ENCODE results near the gene NHEJ1. TPM values are rescaled to one million over a fixed set of nuclear protein-coding genes. Genes with fewer than 3 reads are reported as not detected.

The NHEJ1 gene
- total and polyA plus RNA-seq, 2 of the 13 experiments (the other 11 are each of a cell fraction or from before 2014, with no cell fraction given), result 30.0 to 30.7 TPM

DNA sequence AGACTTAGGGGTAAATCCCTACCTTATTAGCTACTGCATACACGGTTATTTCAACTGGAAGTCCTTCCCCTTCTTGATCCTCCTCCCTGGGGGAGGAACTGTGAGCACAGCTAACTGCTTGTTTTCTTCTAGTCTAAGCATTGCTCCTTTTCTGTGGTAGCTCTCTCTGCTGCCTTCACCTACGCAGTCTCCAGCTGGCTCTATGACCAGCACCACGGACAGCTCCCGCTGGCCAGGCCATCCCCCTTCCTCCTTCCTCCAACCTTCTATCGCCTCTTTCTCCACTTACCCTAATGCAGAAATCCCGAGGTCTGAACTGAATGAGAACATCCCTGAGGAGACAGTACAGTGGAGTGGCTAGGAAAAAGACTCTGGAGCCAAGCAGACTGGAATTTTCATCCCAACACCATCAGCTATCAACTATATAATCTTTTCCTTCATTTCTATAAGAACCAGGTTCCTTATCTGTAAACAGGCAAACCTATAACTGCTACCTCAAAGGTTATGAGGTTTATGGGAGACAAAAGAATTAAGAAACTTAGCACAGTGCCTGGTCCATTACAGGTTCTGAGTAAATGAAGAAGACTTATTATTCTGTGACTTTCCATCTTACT lies 114.6 kb downstream of the NHEJ1 start (continued):
- TF ChIP-seq ZNF441 (CRISPR knock-in tag; IDR thresholded peaks at IDR 0.05; ENCODE audit: borderline replicate concordance) (peak; percentile 71; the same call in 1 of the 2 replicates), ARHGAP35 (CRISPR knock-in tag; IDR thresholded peaks at IDR 0.05; ENCODE audit: borderline replicate concordance) (0 out of 2 replicates have a peak, but pooled peaks have one; percentile 43), MLXIP (CRISPR knock-in tag; IDR thresholded peaks at IDR 0.05; ENCODE audit: borderline replicate concordance) (peak; percentile 42; the same call in 1 of the 2 replicates), ZNF264 (CRISPR knock-in tag; IDR thresholded peaks at IDR 0.05) (0 out of 2 replicates have a peak, but pooled peaks have one; percentile 59), ZBTB10 (CRISPR knock-in tag; IDR thresholded peaks at IDR 0.05; ENCODE audit: borderline replicate concordance) (peak; percentile 27; the same call in 1 of the 2 replicates), ZNF547 (CRISPR knock-in tag; IDR thresholded peaks at IDR 0.05) (0 out of 2 replicates have a peak, but pooled peaks have one; percentile 50), GATAD2A (CRISPR knock-in tag; IDR thresholded peaks at IDR 0.05) (no peak), NFKBIZ (CRISPR knock-in tag; IDR thresholded peaks at IDR 0.05) (peak; percentile 76; the same call in 1 of the 2 replicates), MXD3 (CRISPR knock-in tag; IDR thresholded peaks at IDR 0.05) (peak; percentile 89; the same call in 1 of the 2 replicates), BRCA1 (CRISPR knock-in tag; IDR thresholded peaks at IDR 0.05) (no peak; the same call in 1 of the 2 replicates), REL (CRISPR knock-in tag; conservative IDR thresholded peaks at IDR 0.05) (0 out of 2 replicates have a peak, but pooled peaks have one; percentile 46), CENPX (CRISPR knock-in tag; IDR thresholded peaks at IDR 0.05) (no peak), ZFP36 (IDR thresholded peaks at IDR 0.05; ENCODE audit: borderline replicate concordance, low read depth, low read length, partially characterized antibody) (no peak), ZSCAN22 (CRISPR knock-in tag; IDR thresholded peaks at IDR 0.05) (no peak), ZBED4 (CRISPR knock-in tag; IDR thresholded peaks at IDR 0.05; ENCODE audit: borderline replicate concordance) (peak; percentile 70; the same call in 1 of the 2 replicates), ARNTL (CRISPR knock-in tag; IDR thresholded peaks at IDR 0.05) (peak; percentile 55; the same call in 1 of the 2 replicates)
- TF ChIP-seq, protein P1, sequence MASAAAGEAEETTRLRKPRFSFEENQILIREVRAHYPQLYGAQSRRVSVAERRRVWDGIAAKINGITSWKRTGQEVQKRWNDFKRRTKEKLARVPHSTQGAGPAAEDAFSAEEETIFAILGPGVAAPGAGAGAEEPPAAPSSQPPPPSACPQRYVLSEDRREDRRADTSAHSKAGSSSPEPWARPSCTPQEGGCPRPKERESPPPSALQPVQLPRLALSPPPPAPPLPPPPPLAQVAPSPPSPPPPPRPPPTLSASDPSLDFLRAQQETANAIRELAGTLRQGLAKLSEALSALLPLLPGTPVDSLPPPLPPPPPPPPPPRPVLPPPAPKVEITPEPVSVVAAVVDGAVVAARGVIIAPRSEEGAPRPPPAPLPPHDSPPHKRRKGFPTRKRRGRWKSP (CRISPR knock-in tag; IDR thresholded peaks at IDR 0.05), result no peak

Measured in HepG2 (cell line).